Stimulated activated naive CD8-positive, alpha-beta T cell treated with anti-CD3 and anti-CD28 coated beads, Interleukin-15, amount 100 ng/mL, for 72 hours (primary cell): ENCODE results near the gene CASZ1.

Experiments used
- ATAC-seq: fragments of 150-1000 bp; cut with Tn5 transposase; 2 replicates; pipeline ENCODE4 v1.10.0; 2021; ENCODE audit warnings: mild to moderate bottlenecking, moderate library complexity
- DNase-seq, 2 donors: peaks; one replicate each; pipeline ENCODE4 v3.0.0; 2021 to 2022
- H3K27ac Mint-ChIP-seq, 2 donors: one replicate each; pipeline ENCODE4 v1.8.0; 2022; ENCODE audit warnings: mild to moderate bottlenecking in 2 of 2, mixed read lengths in 2 of 2, moderate library complexity in 2 of 2
- H3K27me3 Mint-ChIP-seq: one replicate; pipeline ENCODE4 v1.8.0; 2022; ENCODE audit warnings: mixed read lengths
- H3K4me1 Mint-ChIP-seq: one replicate; pipeline ENCODE4 v1.8.0; 2022; ENCODE audit warnings: mild to moderate bottlenecking, mixed read lengths
- H3K4me3 Mint-ChIP-seq, 2 donors: one replicate each; pipeline ENCODE4 v1.8.0; 2022; ENCODE audit warnings: mild to moderate bottlenecking in 2 of 2, mixed read lengths in 2 of 2, moderate library complexity in 1 of 2
- H3K9me3 Mint-ChIP-seq, 2 donors: one replicate each; pipeline ENCODE4 v1.8.0; 2022; ENCODE audit warnings: mixed read lengths in 2 of 2

Gene CASZ1

GRCh38 chr1:10829965-10830515 is 33.6 kb upstream of the CASZ1 start:
- Mint-ChIP-seq H3K4me3 (no peak overlapping the region), H3K4me1 (no peaks in the 10 kb centered on the region), H3K27me3 (peaks cover 25% of the 10 kb centered on the region), H3K27ac (no peak overlapping the region), H3K9me3 (no peaks in the 10 kb centered on the region)
- DNase-seq (no peak), ATAC-seq (no peak)

- ATAC-seq (no peak), DNase-seq (no peak)
- Mint-ChIP-seq H3K9me3 (no peaks in the 10 kb centered on the region), H3K4me1 (no peaks in the 10 kb centered on the region), H3K27ac (no peak overlapping the region), H3K4me3 (no peak overlapping the region), H3K27me3 (peaks cover 17% of the 10 kb centered on the region)
Measured at GRCh38 chr1:10829067-10829818, 32.8 kb upstream of the CASZ1 start.

GRCh38 chr1:10827377-10828333 is 31.2 kb upstream of the CASZ1 start:
- Mint-ChIP-seq H3K9me3 (no peaks in the 10 kb centered on the region), H3K4me3 (no peak overlapping the region), H3K4me1 (no peaks in the 10 kb centered on the region), H3K27me3 (peaks cover 26% of the 10 kb centered on the region), H3K27ac (no peak overlapping the region)
- ATAC-seq (no peak), DNase-seq (no peak)

- Mint-ChIP-seq H3K27ac (no peak overlapping the region), H3K4me3 (no peak overlapping the region), H3K4me1 (no peaks in the 10 kb centered on the region), H3K9me3 (no peaks in the 10 kb centered on the region), H3K27me3 (peaks cover 27% of the 10 kb centered on the region)
- DNase-seq: no peak
- ATAC-seq: no peak
Measured at GRCh38 chr1:10825592-10825991, 29.1 kb upstream of the CASZ1 start.

- Mint-ChIP-seq H3K27ac (no peak overlapping the region), H3K27me3 (peaks cover 27% of the 10 kb centered on the region), H3K4me1 (no peaks in the 10 kb centered on the region), H3K4me3 (no peak overlapping the region), H3K9me3 (no peaks in the 10 kb centered on the region)
- no peak for ATAC-seq
- DNase-seq: no peak
Measured at GRCh38 chr1:10824821-10825540, 28.5 kb upstream of the CASZ1 start.

GRCh38 chr1:10823000-10823401 is 26.6 kb upstream of the CASZ1 start:
- Mint-ChIP-seq H3K27me3 (peaks cover 21% of the 10 kb centered on the region), H3K4me3 (no peak overlapping the region), H3K27ac (peak overlapping the region in 1 of 2 donors; percentile 65), H3K9me3 (no peaks in the 10 kb centered on the region), H3K4me1 (no peaks in the 10 kb centered on the region)
- ATAC-seq (no peak), DNase-seq (no peak)

GRCh38 chr1:10821388-10821787 is 24.9 kb upstream of the CASZ1 start:
- DNase-seq: no peak
- no peak overlapping the region for H3K4me3 Mint-ChIP-seq
- H3K4me1 Mint-ChIP-seq: no peaks in the 10 kb centered on the region
- ATAC-seq: no peak
- no peak overlapping the region for H3K27ac Mint-ChIP-seq
- H3K9me3 Mint-ChIP-seq: no peaks in the 10 kb centered on the region
- peaks cover 32% of the 10 kb centered on the region for H3K27me3 Mint-ChIP-seq

GRCh38 chr1:10820422-10820821 is 24.0 kb upstream of the CASZ1 start:
- H3K27ac Mint-ChIP-seq: peak overlapping the region in 1 of 2 donors; percentile 46
- DNase-seq (no peak), ATAC-seq (no peak)
- H3K4me3 Mint-ChIP-seq: no peak overlapping the region
- no peaks in the 10 kb centered on the region for H3K9me3 Mint-ChIP-seq
- H3K4me1 Mint-ChIP-seq: no peaks in the 10 kb centered on the region
- peaks cover 32% of the 10 kb centered on the region for H3K27me3 Mint-ChIP-seq

DNA sequence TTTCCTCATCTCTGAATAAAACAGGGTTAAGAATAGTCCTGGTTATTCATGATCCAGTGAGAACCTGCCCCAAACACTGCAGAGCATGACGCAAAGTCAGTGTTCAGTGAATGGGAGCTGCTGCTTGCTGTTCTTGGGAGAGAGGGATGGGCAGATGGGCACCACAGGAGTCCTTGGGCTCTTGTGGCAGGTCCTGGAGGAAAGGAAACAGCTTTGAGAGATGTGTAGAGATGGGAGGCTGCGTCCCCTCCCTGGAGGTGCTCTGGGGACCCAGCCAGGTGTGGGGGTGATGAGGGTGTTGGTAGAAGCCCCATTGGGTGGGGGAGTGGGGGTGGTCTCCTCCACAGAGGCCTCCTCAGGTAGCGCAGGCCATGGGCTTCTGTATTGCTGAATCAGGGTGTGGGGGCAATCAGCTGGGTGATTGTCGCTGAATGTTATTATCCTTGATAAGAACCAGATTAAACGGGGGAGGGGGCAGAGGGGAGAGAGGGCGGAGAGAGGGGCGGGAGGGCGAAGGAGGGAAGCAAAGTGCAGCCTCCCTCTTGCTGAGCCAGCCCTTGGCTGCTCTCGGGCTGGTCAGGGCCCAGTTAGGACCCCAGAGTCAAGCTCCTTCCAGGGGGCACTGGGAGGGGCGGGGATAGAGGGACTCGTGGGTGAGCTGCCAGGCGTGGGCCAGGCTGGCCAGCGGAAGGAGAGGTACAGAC is 22.9 kb upstream of the CASZ1 start:
- DNase-seq: no peak
- Mint-ChIP-seq H3K4me3 (no peak overlapping the region), H3K4me1 (no peaks in the 10 kb centered on the region)

GRCh38 chr1:10818262-10819197 is 22.1 kb upstream of the CASZ1 start:
- Mint-ChIP-seq H3K4me1 (no peaks in the 10 kb centered on the region), H3K9me3 (no peaks in the 10 kb centered on the region), H3K27ac (no peak overlapping the region), H3K4me3 (no peak overlapping the region), H3K27me3 (peaks cover 32% of the 10 kb centered on the region)
- ATAC-seq (no peak), DNase-seq (no peak)

More for the DNA sequence above, 22.9 kb upstream of the CASZ1 start:
- Mint-ChIP-seq H3K27me3 (peaks cover 36% of the 10 kb centered on the region), H3K27ac (no peak overlapping the region), H3K9me3 (no peaks in the 10 kb centered on the region)
- ATAC-seq: no peak

DNA sequence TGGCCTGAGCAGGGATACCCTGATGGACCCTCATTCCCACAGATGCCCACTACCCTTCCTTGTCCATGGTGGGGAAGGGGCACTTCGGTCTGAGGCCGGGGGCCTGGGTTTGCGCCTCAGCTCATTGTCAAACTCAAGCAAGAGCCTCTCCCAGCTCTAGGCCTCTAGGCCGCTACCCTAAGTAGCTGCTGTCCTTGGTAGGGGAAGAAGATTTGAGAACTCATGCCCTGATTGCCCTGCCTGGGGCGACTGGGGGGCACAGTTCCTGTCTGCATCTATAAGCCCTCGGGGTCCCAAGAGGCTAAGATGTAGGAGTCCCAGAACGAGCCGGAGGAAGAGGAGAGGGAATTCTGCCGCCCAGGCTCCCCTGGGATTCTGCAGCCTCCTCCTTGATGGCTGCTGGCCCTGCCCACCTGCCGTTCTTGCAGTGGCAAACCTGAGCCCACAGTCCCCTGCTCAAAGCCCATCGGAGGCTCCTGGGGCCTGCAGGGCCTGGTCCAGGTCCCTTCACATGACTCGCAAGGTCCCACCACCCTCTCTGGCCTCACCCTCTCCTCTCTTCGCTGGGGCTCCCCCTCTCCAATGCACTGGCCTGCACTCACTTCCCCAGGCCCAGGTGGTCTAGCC is 20.4 kb upstream of the CASZ1 start:
- H3K9me3 Mint-ChIP-seq: no peaks in the 10 kb centered on the region
- no peak for ATAC-seq
- H3K27me3 Mint-ChIP-seq: peaks cover 21% of the 10 kb centered on the region
- DNase-seq: no peak
- H3K4me3 Mint-ChIP-seq: no peak overlapping the region
- H3K27ac Mint-ChIP-seq: no peak overlapping the region
- no peaks in the 10 kb centered on the region for H3K4me1 Mint-ChIP-seq

DNA sequence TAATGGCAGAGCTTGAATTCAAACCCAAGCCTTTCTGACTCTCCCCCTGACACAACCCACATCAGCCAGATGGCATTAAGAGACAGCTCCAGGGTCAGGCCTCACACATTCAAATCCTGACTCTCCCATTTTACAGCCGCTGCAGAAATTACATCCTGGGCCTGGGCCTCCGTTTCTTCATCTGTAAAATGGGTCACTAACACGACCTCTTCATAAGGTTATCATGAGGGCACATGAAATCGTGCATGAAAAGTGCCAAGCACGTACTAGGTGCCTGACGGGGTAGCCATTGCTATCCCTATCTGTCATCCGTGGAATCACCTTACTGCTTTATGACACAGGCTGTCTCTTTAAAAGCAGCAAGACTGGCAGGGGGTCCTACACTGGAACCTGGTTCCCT is 19.8 kb upstream of the CASZ1 start:
- Mint-ChIP-seq H3K27ac (no peak overlapping the region), H3K4me1 (no peaks in the 10 kb centered on the region), H3K4me3 (no peak overlapping the region)

GRCh38 chr1:10815858-10816195 is 19.4 kb upstream of the CASZ1 start:
- H3K4me1 Mint-ChIP-seq: no peaks in the 10 kb centered on the region
- no peak overlapping the region for H3K27ac Mint-ChIP-seq
- DNase-seq (no peak), ATAC-seq (no peak)
- H3K27me3 Mint-ChIP-seq: peaks cover 31% of the 10 kb centered on the region
- H3K4me3 Mint-ChIP-seq: no peak overlapping the region
- no peaks in the 10 kb centered on the region for H3K9me3 Mint-ChIP-seq

More for the DNA sequence above, 19.8 kb upstream of the CASZ1 start:
- DNase-seq (no peak), ATAC-seq (no peak)
- Mint-ChIP-seq H3K9me3 (no peaks in the 10 kb centered on the region), H3K27me3 (peaks cover 27% of the 10 kb centered on the region)
